Progenitor cell of endocrine pancreas (in vitro differentiated cells): ENCODE results near the gene PLIN5. TPM values are rescaled to one million over a fixed set of nuclear protein-coding genes. Genes with fewer than 3 reads are reported as not detected.
A peak's percentile ranks its signal among the peaks of the same experiment; 100 is the strongest.

Experiments used
- DNase-seq: peaks from one replicate; pipeline ENCODE4 v3.0.0; 2021; ENCODE audit warnings: low spot score; ENCODE audit not compliant: unreplicated experiment
- H3K27ac Mint-ChIP-seq: 2 replicates; pipeline ENCODE4 v1.8.0; 2021; ENCODE audit warnings: mild to moderate bottlenecking, moderate library complexity, mixed read lengths
- H3K27me3 Mint-ChIP-seq: 2 replicates; pipeline ENCODE4 v1.8.0; 2021; ENCODE audit warnings: mixed read lengths
- H3K36me3 Mint-ChIP-seq: 2 replicates; pipeline ENCODE4 v1.8.0; 2022; ENCODE audit warnings: mixed read lengths; ENCODE audit not compliant: insufficient read depth
- H3K4me1 Mint-ChIP-seq: 2 replicates; pipeline ENCODE4 v1.8.0; 2021; ENCODE audit warnings: low read depth, mixed read lengths
- H3K4me3 Mint-ChIP-seq: 2 replicates; pipeline ENCODE4 v1.8.0; 2021; ENCODE audit warnings: low read depth, mild to moderate bottlenecking, moderate library complexity, mixed read lengths
- H3K9me3 Mint-ChIP-seq: 2 replicates; pipeline ENCODE4 v1.8.0; 2021; ENCODE audit warnings: low read depth, mixed read lengths
- CTCF ChIP-seq: fragments of 200-600 bp; sonication (generic); IDR thresholded peaks from one replicate; pipeline ENCODE4 v1.5.0; 2021; ENCODE audit warnings: antibody characterized with exemption, mild to moderate bottlenecking; ENCODE audit not compliant: unreplicated experiment
- total RNA-seq: library from RNA; stranded (reverse); gene quantifications from 2 replicates; pipeline ENCODE4 v1.2.1, GENCODE V29; 2021

Gene PLIN5
- total RNA-seq, 1 donor from 2014 or later, result 8.1 TPM

GRCh38 chr19:4499318-4499717 is 35.7 kb downstream of the PLIN5 start:
- no peaks in the 10 kb centered on the region for H3K4me1 Mint-ChIP-seq
- peaks cover 6% of the 10 kb centered on the region for H3K36me3 Mint-ChIP-seq
- H3K27me3 Mint-ChIP-seq, result no peaks in the 10 kb centered on the region
- TF ChIP-seq CTCF, result no peak
- no peak for DNase-seq
- H3K4me3 Mint-ChIP-seq, result no peak overlapping the region
- no peak overlapping the region for H3K27ac Mint-ChIP-seq
- no peaks in the 10 kb centered on the region for H3K9me3 Mint-ChIP-seq

DNA sequence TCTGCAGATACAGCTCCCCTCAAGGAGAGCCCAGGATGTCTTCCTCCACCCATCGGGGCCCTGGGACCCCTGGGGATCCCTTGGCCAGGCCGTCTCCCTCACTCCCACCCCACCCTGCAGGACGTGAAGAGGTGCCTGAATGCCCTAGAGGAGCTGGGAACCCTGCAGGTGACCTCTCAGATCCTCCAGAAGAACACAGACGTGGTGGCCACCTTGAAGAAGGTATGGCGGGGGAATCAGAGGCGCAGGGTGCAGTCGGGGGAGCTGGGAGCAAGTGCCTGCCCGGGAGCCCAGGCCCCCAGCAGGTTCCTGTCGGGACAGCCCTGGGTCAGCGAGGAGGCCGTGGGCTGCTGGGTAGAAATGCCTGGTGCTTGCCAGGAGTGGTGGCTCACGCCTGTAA is 36.3 kb downstream of the PLIN5 start:
- Mint-ChIP-seq H3K4me3 (no peak overlapping the region), H3K27ac (no peak overlapping the region), H3K4me1 (no peaks in the 10 kb centered on the region), H3K9me3 (no peaks in the 10 kb centered on the region), H3K27me3 (no peaks in the 10 kb centered on the region), H3K36me3 (peaks cover 6% of the 10 kb centered on the region)
- no peak for TF ChIP-seq CTCF
- DNase-seq, result no peak

GRCh38 chr19:4497770-4498389 is 37.1 kb downstream of the PLIN5 start:
- Mint-ChIP-seq H3K4me1 (no peaks in the 10 kb centered on the region), H3K27ac (no peak overlapping the region), H3K27me3 (no peaks in the 10 kb centered on the region), H3K4me3 (no peak overlapping the region), H3K36me3 (peaks cover 6% of the 10 kb centered on the region), H3K9me3 (no peaks in the 10 kb centered on the region)
- no peak for TF ChIP-seq CTCF
- no peak for DNase-seq

DNA sequence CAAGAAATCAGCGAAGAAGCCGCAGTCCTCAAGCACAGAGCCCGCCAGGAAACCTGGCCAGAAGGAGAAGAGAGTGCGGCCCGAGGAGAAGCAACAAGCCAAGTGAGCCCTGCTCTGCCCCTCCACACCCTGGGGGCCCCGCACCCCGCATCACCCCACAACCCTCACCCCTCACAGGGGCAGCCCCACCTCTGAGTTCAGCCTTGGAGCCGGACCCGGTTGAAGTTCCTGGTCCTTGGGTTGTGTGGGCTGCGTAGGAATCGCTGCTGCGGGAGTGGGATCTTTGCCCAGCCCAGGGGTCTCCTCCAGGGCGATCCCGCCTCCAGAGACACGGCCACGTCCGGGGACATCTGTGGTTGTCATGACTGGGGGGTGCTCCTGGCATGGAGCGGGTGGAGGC is 38.7 kb downstream of the PLIN5 start:
- no peak overlapping the region for H3K27ac Mint-ChIP-seq
- no peaks in the 10 kb centered on the region for H3K27me3 Mint-ChIP-seq
- TF ChIP-seq CTCF, result no peak
- H3K4me1 Mint-ChIP-seq, result no peaks in the 10 kb centered on the region
- H3K4me3 Mint-ChIP-seq, result no peak overlapping the region
- DNase-seq, result no peak
- H3K9me3 Mint-ChIP-seq, result no peaks in the 10 kb centered on the region
- peaks cover 6% of the 10 kb centered on the region for H3K36me3 Mint-ChIP-seq

- H3K4me1 Mint-ChIP-seq, result no peaks in the 10 kb centered on the region
- H3K27ac Mint-ChIP-seq, result no peak overlapping the region
- no peaks in the 10 kb centered on the region for H3K9me3 Mint-ChIP-seq
- peaks cover 6% of the 10 kb centered on the region for H3K36me3 Mint-ChIP-seq
- no peaks in the 10 kb centered on the region for H3K27me3 Mint-ChIP-seq
- H3K4me3 Mint-ChIP-seq, result no peak overlapping the region
- no peak for DNase-seq
- TF ChIP-seq CTCF, result peak; percentile 17
Observed at GRCh38 chr19:4495471-4495870, 39.6 kb downstream of the PLIN5 start.
